ENCODE results near the gene ITK. TPM values are rescaled to one million over a fixed set of nuclear protein-coding genes. Genes with fewer than 3 reads are reported as not detected.

ITK gene
- total RNA-seq, 6 experiments from 2014 or later, result 0.35 to 1.2 (median 0.74) TPM

DNA sequence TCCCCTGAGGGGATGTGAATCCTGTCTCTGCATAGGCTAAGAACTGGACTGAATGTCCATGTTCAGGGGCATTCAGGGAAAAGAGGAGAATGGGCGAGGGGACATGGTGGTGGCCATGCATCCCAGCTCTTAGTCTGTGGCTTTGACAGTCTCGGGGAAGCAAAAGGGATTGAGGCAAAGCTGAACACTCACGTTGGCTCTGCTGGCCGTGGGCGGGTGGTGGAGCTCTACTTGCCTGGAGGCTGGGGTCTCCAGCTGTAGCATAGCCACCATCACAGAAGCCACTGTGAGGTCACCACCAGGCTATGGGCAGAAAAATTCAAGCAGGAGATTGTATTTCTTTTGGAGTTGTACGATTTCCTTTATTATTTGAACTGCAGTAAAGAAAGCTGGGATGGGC is 18.6 kb upstream of the ITK start:
- Histone ChIP-seq H3K4me1 (no peaks in the 10 kb centered on the region), H3K9me3 (no peaks in the 10 kb centered on the region), H3K27ac (no peak overlapping the region), H3K36me3 (no peaks in the 10 kb centered on the region), H3K4me3 (no peak overlapping the region), H3K27me3 (no peaks in the 10 kb centered on the region)
- whole genome bisulfite sequencing (ENCODE audit: insufficient coverage, low coverage, low lambda C conversion rate, missing lambda C conversion rate), result 66% methylated on average over 3 of the region's 6 CpGs
- no peak for TF ChIP-seq POLR2A (IDR thresholded peaks at IDR 0.05)
- TF ChIP-seq, protein P1, sequence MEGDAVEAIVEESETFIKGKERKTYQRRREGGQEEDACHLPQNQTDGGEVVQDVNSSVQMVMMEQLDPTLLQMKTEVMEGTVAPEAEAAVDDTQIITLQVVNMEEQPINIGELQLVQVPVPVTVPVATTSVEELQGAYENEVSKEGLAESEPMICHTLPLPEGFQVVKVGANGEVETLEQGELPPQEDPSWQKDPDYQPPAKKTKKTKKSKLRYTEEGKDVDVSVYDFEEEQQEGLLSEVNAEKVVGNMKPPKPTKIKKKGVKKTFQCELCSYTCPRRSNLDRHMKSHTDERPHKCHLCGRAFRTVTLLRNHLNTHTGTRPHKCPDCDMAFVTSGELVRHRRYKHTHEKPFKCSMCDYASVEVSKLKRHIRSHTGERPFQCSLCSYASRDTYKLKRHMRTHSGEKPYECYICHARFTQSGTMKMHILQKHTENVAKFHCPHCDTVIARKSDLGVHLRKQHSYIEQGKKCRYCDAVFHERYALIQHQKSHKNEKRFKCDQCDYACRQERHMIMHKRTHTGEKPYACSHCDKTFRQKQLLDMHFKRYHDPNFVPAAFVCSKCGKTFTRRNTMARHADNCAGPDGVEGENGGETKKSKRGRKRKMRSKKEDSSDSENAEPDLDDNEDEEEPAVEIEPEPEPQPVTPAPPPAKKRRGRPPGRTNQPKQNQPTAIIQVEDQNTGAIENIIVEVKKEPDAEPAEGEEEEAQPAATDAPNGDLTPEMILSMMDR (IDR thresholded peaks at IDR 0.05), result no peak
- intact Hi-C loops (cut with DNase I), result no loop called here
- DNase-seq (no peak), ATAC-seq (no peak)

- intact Hi-C loops (cut with DNase I), result no loop called here
- Histone ChIP-seq H3K27me3 (no peaks in the 10 kb centered on the region), H3K4me3 (no peak overlapping the region), H3K9me3 (no peaks in the 10 kb centered on the region), H3K4me1 (no peaks in the 10 kb centered on the region), H3K27ac (no peak overlapping the region), H3K36me3 (no peaks in the 10 kb centered on the region)
- no peak for DNase-seq
- TF ChIP-seq, protein P1 (IDR thresholded peaks at IDR 0.05), result no peak
- TF ChIP-seq POLR2A (IDR thresholded peaks at IDR 0.05), result no peak
- 72% methylated on average over 3 of the region's 12 CpGs for WGBS (ENCODE audit: insufficient coverage, low coverage, low lambda C conversion rate, missing lambda C conversion rate)
- no peak for ATAC-seq
Observed at GRCh38 chr5:157162919-157163510, 17.6 kb upstream of the ITK start.

DNA sequence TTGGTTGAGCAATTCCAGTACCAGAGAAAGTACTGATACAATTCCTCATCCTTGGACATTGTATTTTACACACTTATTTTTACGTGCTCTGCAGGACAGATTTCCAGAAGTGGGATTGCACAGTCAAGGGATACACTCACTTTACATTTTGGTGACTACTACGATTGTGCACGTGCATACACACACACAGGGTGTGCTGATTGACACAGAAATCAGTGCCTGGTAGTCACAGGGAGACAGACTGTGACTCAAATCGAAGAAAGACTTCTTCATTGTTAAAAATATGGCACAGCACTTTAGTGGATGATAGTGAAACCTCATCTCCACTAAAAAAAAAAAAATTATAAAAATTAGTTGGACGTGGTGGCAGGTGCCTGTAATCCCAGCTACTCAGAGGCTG is 16.1 kb upstream of the ITK start:
- Histone ChIP-seq H3K9me3 (no peaks in the 10 kb centered on the region), H3K36me3 (no peaks in the 10 kb centered on the region), H3K27ac (no peak overlapping the region), H3K4me1 (no peaks in the 10 kb centered on the region), H3K27me3 (no peaks in the 10 kb centered on the region), H3K4me3 (no peak overlapping the region)
- WGBS (ENCODE audit: insufficient coverage, low coverage, low lambda C conversion rate, missing lambda C conversion rate), result 44% methylated on average over 5 of the region's 5 CpGs
- intact Hi-C loops (cut with DNase I), result no loop called here
- TF ChIP-seq, protein P1 (IDR thresholded peaks at IDR 0.05), result no peak
- no peak for TF ChIP-seq POLR2A (IDR thresholded peaks at IDR 0.05)
- ATAC-seq (no peak), DNase-seq (no peak)

DNA sequence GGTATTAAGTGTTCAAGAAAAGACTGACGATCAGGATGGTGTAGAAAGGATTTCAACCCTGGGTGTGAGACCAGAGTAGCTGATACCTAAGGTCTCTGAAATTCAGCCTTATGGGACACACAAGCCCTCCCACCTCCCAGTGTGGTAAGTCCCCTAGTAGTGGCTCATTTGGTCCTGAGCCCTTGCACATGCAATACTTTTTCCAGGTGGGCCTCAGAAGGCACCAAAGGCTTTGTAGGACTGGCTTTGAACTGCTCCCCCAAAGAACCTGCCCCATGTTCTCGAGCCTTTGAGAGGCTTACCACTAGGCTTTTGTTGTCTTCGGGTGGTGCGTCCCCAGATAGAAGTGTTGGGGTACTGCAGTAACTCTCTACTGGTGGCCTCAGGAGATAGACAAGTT is 15.4 kb upstream of the ITK start:
- no peaks in the 10 kb centered on the region for H3K36me3 ChIP-seq
- H3K9me3 ChIP-seq, result no peaks in the 10 kb centered on the region
- no peaks in the 10 kb centered on the region for H3K4me1 ChIP-seq
- DNase-seq, result no peak
- H3K4me3 ChIP-seq, result no peak overlapping the region
- ATAC-seq, result no peak
- intact Hi-C loops (cut with DNase I), result no loop called here
- WGBS (ENCODE audit: insufficient coverage, low coverage, low lambda C conversion rate, missing lambda C conversion rate), result 71% methylated on average over 4 of the region's 4 CpGs
- H3K27me3 ChIP-seq, result no peaks in the 10 kb centered on the region
- no peak overlapping the region for H3K27ac ChIP-seq
- TF ChIP-seq, protein P1 (IDR thresholded peaks at IDR 0.05), result no peak
- no peak for TF ChIP-seq POLR2A (IDR thresholded peaks at IDR 0.05)

- intact Hi-C loops (cut with DNase I), result no loop called here
- H3K4me3 ChIP-seq, result no peak overlapping the region
- ATAC-seq (no peak), DNase-seq (no peak)
- no peak for TF ChIP-seq POLR2A (IDR thresholded peaks at IDR 0.05)
- TF ChIP-seq, protein P1 (IDR thresholded peaks at IDR 0.05), result no peak
- no peak overlapping the region for H3K27ac ChIP-seq
- 59% methylated on average over 9 of the region's 14 CpGs for WGBS (ENCODE audit: insufficient coverage, low coverage, low lambda C conversion rate, missing lambda C conversion rate)
- no peaks in the 10 kb centered on the region for H3K4me1 ChIP-seq
- no peaks in the 10 kb centered on the region for H3K9me3 ChIP-seq
- no peaks in the 10 kb centered on the region for H3K27me3 ChIP-seq
- no peaks in the 10 kb centered on the region for H3K36me3 ChIP-seq
Observed at GRCh38 chr5:157165668-157166067, 15.0 kb upstream of the ITK start.
